HFFc6 (cell line): ENCODE data around the gene LBHD2. TPM values are rescaled to one million over a fixed set of nuclear protein-coding genes. Genes with fewer than 3 reads are reported as not detected.
A peak's percentile ranks its signal among the peaks of the same experiment; 100 is the strongest.

Experiments
- DNase-seq: peaks from one replicate; pipeline ENCODE4 v3.0.0-alpha.2; 2018
- H3K27ac Mint-ChIP-seq: 2 replicates; pipeline ENCODE4 v1.8.0; 2020; ENCODE audit warnings: mild to moderate bottlenecking, mixed read lengths
- H3K27me3 Mint-ChIP-seq: 2 replicates; pipeline ENCODE4 v1.8.0; 2021; ENCODE audit warnings: mild to moderate bottlenecking, moderate library complexity, mixed read lengths; ENCODE audit not compliant: insufficient read depth
- H3K36me3 Mint-ChIP-seq: 2 replicates; pipeline ENCODE4 v1.8.0; 2021; ENCODE audit warnings: low read depth, mixed read lengths
- H3K4me1 Mint-ChIP-seq: 2 replicates; pipeline ENCODE4 v1.8.0; 2020; ENCODE audit warnings: low read depth, mixed read lengths
- H3K4me3 Mint-ChIP-seq: 2 replicates; pipeline ENCODE4 v1.8.0; 2020; ENCODE audit warnings: mild to moderate bottlenecking, moderate library complexity, mixed read lengths
- H3K9me3 Mint-ChIP-seq: 2 replicates; pipeline ENCODE4 v1.8.0; 2020; ENCODE audit warnings: mild to moderate bottlenecking, mixed read lengths
- total RNA-seq, 6 experiments: library from RNA; stranded (reverse); fragmentation: NEBNext Ultra II Directional; extraction: Animal tissue kit (Norgen Biotek cat#: 25700); gene quantifications; 2 replicates in 1 of 6; 3 replicates in 5 of 6; pipeline ENCODE4 v1.2.3, GENCODE V29; 2021
- TF ChIP-seq, protein P1 (sequence below): fragments of 200-600 bp; sonication (generic); IDR thresholded peaks from 2 replicates; pipeline ENCODE4 v1.5.0; 2021; ENCODE audit warnings: antibody characterized with exemption, mild to moderate bottlenecking

Gene LBHD2
- total RNA-seq, 6 experiments from 2014 or later = not detected

DNA sequence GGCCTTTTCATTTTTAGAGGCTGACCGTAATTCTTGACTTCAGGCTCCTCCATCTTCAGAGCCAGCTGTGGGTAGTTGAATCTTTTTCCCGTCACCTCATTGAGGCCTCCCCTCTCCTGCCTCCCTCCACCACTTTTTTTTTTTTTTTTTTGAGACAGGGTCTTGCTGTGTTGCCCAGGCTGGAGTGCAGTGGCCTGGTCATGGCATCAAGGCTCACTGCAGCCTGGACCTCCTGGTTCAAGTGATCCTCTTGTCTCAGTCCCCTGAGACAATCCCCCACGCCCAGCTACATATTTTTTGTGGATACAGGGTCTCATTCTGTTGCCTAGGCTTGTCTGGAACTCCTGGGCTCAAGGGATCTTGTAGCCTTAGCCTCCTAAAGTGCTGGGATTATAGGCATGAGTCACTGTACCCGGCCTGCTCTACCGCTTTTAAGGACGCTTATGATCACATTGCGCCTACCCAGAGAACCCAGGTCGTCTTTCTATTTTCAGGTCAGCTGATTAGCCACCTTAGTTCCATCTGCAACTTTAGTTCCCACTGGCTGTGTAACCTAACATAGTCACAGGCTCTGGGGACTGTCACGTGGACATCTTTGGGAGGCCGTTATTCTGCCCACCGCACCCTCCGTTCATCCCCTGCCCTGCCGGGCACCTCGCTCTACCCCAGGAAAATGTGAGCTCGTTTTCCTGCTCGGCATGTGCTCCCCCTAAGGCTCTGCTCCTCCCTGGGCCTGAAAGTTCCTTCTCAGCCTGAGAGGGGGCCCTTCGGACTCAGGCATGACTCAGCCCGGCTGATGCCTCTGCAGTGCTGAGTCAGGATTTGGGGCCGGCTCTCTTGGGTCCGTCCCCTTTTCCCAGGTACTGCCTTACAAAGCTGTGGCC, 52.6 kb downstream of the LBHD2 start:
- peak overlapping the region; percentile 96 for H3K27ac Mint-ChIP-seq
- peaks cover 20% of the 10 kb centered on the region for H3K36me3 Mint-ChIP-seq
- peaks cover 28% of the 10 kb centered on the region for H3K4me1 Mint-ChIP-seq
- peak overlapping the region; percentile 53 for H3K4me3 Mint-ChIP-seq
- peak; percentile 72 for DNase-seq
- H3K27me3 Mint-ChIP-seq = no peaks in the 10 kb centered on the region; the same call in 1 of the 2 replicates
- TF ChIP-seq, protein P1, sequence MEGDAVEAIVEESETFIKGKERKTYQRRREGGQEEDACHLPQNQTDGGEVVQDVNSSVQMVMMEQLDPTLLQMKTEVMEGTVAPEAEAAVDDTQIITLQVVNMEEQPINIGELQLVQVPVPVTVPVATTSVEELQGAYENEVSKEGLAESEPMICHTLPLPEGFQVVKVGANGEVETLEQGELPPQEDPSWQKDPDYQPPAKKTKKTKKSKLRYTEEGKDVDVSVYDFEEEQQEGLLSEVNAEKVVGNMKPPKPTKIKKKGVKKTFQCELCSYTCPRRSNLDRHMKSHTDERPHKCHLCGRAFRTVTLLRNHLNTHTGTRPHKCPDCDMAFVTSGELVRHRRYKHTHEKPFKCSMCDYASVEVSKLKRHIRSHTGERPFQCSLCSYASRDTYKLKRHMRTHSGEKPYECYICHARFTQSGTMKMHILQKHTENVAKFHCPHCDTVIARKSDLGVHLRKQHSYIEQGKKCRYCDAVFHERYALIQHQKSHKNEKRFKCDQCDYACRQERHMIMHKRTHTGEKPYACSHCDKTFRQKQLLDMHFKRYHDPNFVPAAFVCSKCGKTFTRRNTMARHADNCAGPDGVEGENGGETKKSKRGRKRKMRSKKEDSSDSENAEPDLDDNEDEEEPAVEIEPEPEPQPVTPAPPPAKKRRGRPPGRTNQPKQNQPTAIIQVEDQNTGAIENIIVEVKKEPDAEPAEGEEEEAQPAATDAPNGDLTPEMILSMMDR = no peak
- no peaks in the 10 kb centered on the region for H3K9me3 Mint-ChIP-seq

DNA sequence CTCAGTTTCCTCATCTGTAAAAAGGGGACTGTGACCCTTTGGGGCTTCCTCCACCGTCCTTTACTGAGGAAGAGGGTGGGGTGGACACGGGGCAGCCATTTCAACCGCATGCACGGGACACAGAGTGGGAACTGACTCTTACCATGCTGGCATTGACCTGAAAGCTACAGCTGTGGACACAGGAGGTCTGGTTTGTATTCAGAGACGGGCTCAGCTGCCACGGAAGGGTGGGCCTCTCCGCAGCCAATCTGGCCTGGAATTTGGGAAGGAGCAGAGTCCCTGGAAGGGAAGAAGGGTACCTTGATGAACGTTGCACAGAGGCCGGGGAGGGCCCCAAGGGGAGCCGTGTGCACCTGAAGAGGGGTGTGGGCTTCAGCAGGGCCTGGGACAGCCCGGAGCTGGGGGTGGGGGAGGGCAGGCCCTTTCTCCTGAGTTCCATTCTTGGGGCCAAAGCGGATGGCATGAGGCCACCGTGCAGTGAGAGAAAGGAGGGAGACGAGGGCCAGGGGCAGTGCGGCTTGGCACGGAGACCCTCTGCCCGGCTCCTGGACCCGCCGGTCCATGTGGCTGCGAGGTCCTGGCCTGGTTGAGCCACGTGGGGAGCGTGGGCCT, 53.8 kb downstream of the LBHD2 start:
- Mint-ChIP-seq H3K9me3 (no peaks in the 10 kb centered on the region), H3K27me3 (no peaks in the 10 kb centered on the region; the same call in none of the 2 replicates), H3K4me1 (peaks cover 32% of the 10 kb centered on the region), H3K36me3 (peaks cover 17% of the 10 kb centered on the region), H3K27ac (no peak overlapping the region), H3K4me3 (no peak overlapping the region)
- TF ChIP-seq, protein P1 = no peak
- no peak for DNase-seq

DNA sequence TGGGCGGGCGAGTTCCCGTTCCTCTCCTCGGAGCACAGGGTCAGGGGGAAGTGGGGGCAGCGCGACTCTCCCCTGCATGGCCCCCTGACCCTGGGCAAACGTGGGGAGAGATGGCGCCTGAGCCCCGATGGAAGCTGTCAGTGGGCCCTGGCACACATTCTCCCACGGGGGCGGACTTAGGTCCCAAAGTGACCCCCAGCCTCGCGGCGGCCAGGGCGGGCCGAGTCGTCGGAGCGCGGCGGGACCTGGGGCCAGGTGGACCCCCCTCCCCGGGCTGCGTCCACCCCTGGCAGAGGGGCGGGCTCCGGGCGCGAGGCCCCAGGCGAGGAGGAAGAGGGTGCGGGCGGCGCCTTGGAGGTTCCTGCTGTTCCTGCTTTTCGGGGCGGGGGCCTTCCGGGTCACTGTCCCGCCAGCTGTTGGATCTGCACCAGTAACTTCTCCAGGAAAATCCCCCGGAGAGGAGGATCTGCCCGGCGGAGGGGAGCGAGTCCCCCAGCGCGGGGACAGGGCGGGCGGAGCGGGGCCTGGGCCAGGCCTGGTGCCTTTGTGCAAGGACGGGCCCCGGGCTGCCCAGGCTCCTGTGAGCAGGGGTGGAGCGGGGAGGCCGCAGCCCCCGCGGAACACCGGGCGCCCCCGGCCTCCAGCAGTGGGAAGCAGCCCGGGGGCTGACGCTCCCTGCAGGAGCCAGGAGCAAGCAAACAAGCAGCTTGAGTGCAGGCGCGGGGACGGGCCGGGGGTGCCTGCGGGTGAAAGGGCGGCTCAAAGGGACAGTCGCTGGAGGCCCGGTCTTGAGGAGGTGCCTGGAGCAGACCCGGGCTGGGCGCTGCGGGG, 54.5 kb downstream of the LBHD2 start:
- no peak for DNase-seq
- H3K27me3 Mint-ChIP-seq = peaks cover 1% of the 10 kb centered on the region
- H3K9me3 Mint-ChIP-seq = no peaks in the 10 kb centered on the region
- TF ChIP-seq, protein P1 = no peak
- H3K27ac Mint-ChIP-seq = no peak overlapping the region
- peaks cover 39% of the 10 kb centered on the region for H3K4me1 Mint-ChIP-seq
- H3K36me3 Mint-ChIP-seq = peaks cover 15% of the 10 kb centered on the region
- no peak overlapping the region for H3K4me3 Mint-ChIP-seq

DNA sequence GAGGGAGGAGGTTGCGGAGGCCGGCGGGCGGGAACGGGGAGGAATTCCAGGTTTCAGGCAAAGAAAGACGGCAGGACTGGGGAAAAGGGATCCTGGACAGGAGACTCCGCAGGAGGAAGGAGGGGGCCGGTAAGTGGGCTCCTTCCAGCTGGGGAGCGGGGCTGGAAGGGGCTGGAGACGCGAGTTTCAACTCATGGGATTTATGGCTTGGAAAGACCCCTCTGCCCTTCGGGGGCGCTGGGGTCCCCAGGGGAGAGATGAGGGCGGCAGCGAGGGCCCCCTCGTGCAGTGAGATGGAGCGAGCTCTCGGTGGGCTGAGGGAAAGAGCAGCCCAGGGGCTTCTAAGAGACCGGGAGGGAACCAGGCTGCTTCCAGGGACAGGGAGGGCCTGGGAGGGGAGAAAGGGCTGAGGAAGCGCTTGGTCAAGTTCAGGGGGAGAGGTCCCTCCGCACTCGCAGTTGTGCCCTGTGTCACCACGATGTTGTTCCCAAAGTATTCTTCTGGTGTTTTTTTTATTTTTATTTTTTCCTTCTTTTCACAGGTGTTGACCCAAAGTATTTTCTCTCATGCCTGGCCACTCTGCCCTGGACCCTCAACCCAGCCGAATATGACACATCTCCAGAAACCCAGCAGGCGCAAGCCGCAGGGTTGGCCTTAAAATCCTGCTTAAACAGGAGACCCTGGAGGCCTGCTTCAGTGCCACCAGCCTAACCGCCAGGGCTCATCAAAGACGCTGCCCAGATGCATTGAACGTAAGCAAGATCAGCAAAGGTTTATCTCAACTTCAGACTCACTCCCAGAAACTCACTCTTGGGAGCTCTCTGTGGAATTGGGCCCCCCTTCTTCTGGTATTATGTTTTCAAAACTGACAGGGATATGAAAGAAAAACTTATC, 55.4 kb downstream of the LBHD2 start:
- Mint-ChIP-seq H3K9me3 (no peaks in the 10 kb centered on the region), H3K4me1 (peaks cover 48% of the 10 kb centered on the region), H3K27ac (no peak overlapping the region), H3K36me3 (peaks cover 15% of the 10 kb centered on the region), H3K27me3 (peaks cover 2% of the 10 kb centered on the region), H3K4me3 (no peak overlapping the region)
- TF ChIP-seq, protein P1 = no peak
- DNase-seq = no peak

Other genes starting within 250 kb of the LBHD2 start
- not detected for gene AMN, start 161.5 kb upstream of the LBHD2 start, total RNA-seq
- gene CDC42BPB, start 26.7 kb upstream of the LBHD2 start, total RNA-seq = 10 to 100 TPM; 73.7 to 85.1 (median 79.9) TPM
- under 1 TPM in 1 of 6 experiments, not detected in 5; 0.45 TPM for gene EXOC3L4, start 10.5 kb downstream of the LBHD2 start, total RNA-seq
- 10 to 100 TPM; 44.7 to 59.6 (median 46.4) TPM for gene TNFAIP2, start 39.3 kb downstream of the LBHD2 start, total RNA-seq